Measurements from ENCODE around the gene MAP6. TPM values are rescaled to one million over a fixed set of nuclear protein-coding genes. Genes with fewer than 3 reads are reported as not detected.

The MAP6 gene
- total and polyA plus RNA-seq, 2 experiments from 2014 or later = 0.31 to 1.2 TPM

GRCh38 chr11:75632450-75632849 lies 36.4 kb downstream of the MAP6 start:
- H3K4me1 Mint-ChIP-seq = peaks cover 33% of the 10 kb centered on the region
- Histone ChIP-seq H3K4me3 (no peak overlapping the region), H3K79me2 (replicated peaks; ENCODE audit: insufficient read depth) (no peaks in the 10 kb centered on the region), H2AFZ (no peak overlapping the region), H4K20me1 (replicated peaks; ENCODE audit: insufficient read depth) (no peaks in the 10 kb centered on the region), H3K9me2 (ENCODE audit: insufficient read depth) (peaks cover 3% of the 10 kb centered on the region; the same call in 1 of the 2 replicates), H3K27me3 (ENCODE audit: insufficient read depth) (no peaks in the 10 kb centered on the region), H3K4me1 (ENCODE audit: insufficient read depth) (no peaks in the 10 kb centered on the region; the same call in 1 of the 2 replicates), H3K27ac (ENCODE audit: low read depth) (no peak overlapping the region), H3K4me2 (no peak overlapping the region), H3F3A (replicated peaks; ENCODE audit: low read depth) (no peaks in the 10 kb centered on the region), H3K36me3 (ENCODE audit: insufficient read depth) (no peaks in the 10 kb centered on the region)
- no peak overlapping the region for H3K27ac Mint-ChIP-seq
- DNase-seq (ENCODE audit: low spot score) (no peak), ATAC-seq (no peak)
- H3K36me3 Mint-ChIP-seq (ENCODE audit: low read depth) = no peaks in the 10 kb centered on the region
- no peak for TF ChIP-seq REST (IDR thresholded peaks at IDR 0.05; ENCODE audit: unreplicated experiment)
- peaks cover 4% of the 10 kb centered on the region for H3K27me3 Mint-ChIP-seq (ENCODE audit: insufficient read depth, low read depth, poor library complexity)
- H3K4me3 Mint-ChIP-seq = no peak overlapping the region
- H3K9me3 Mint-ChIP-seq = no peaks in the 10 kb centered on the region

DNA sequence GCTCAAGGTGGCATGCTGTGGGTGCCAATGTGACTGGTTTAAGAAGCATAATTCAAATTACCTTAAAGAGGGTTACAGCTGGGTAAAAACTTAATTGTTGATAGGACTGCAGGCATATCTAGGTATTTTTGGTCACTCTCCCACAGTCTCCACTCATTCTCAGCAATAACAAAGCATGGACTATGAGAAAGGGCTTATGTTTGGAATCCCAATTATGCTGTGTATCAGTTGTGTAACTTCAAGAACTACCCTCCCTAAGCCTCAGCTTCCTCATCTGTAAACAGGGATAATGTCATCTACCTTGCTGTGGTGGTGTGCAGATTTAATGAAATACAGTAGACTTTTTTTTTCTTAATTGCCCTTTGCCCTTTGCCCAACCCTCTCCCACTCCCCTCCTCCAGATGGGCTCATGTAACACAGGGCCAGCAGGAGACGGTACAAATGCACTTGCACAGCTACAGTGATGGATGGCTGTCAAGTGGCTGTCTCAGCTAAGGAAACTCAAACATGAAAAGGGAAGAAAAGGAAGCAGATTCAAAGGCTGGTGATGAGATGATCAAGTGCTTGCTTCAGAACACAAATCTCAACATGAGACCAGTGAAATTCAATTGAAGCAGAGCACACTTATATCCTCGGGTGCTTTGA lies 37.6 kb downstream of the MAP6 start:
- Mint-ChIP-seq H3K9me3 (no peaks in the 10 kb centered on the region), H3K27ac (no peak overlapping the region), H3K4me1 (peaks cover 31% of the 10 kb centered on the region), H3K27me3 (ENCODE audit: insufficient read depth, low read depth, poor library complexity) (peaks cover 4% of the 10 kb centered on the region), H3K36me3 (ENCODE audit: low read depth) (no peaks in the 10 kb centered on the region), H3K4me3 (no peak overlapping the region)
- Histone ChIP-seq H4K20me1 (replicated peaks; ENCODE audit: insufficient read depth) (no peaks in the 10 kb centered on the region), H2AFZ (no peak overlapping the region), H3K36me3 (ENCODE audit: insufficient read depth) (no peaks in the 10 kb centered on the region), H3K27me3 (ENCODE audit: insufficient read depth) (no peaks in the 10 kb centered on the region), H3K27ac (ENCODE audit: low read depth) (no peak overlapping the region), H3K4me2 (no peak overlapping the region), H3F3A (replicated peaks; ENCODE audit: low read depth) (no peaks in the 10 kb centered on the region), H3K4me1 (ENCODE audit: insufficient read depth) (no peaks in the 10 kb centered on the region; the same call in 1 of the 2 replicates), H3K9me2 (ENCODE audit: insufficient read depth) (peaks cover 3% of the 10 kb centered on the region; the same call in 1 of the 2 replicates), H3K4me3 (no peak overlapping the region), H3K79me2 (replicated peaks; ENCODE audit: insufficient read depth) (no peaks in the 10 kb centered on the region)
- no peak for ATAC-seq
- no peak for DNase-seq (ENCODE audit: low spot score)
- TF ChIP-seq ZNF331 (CRISPR knock-in tag; IDR thresholded peaks at IDR 0.05; ENCODE audit: low read depth) = no peak
- no peak for TF ChIP-seq CREB1 (CRISPR knock-in tag; IDR thresholded peaks at IDR 0.05; ENCODE audit: low read depth)
- no peak for TF ChIP-seq ZNF462 (CRISPR knock-in tag; IDR thresholded peaks at IDR 0.05)
- TF ChIP-seq, protein P1, sequence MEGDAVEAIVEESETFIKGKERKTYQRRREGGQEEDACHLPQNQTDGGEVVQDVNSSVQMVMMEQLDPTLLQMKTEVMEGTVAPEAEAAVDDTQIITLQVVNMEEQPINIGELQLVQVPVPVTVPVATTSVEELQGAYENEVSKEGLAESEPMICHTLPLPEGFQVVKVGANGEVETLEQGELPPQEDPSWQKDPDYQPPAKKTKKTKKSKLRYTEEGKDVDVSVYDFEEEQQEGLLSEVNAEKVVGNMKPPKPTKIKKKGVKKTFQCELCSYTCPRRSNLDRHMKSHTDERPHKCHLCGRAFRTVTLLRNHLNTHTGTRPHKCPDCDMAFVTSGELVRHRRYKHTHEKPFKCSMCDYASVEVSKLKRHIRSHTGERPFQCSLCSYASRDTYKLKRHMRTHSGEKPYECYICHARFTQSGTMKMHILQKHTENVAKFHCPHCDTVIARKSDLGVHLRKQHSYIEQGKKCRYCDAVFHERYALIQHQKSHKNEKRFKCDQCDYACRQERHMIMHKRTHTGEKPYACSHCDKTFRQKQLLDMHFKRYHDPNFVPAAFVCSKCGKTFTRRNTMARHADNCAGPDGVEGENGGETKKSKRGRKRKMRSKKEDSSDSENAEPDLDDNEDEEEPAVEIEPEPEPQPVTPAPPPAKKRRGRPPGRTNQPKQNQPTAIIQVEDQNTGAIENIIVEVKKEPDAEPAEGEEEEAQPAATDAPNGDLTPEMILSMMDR (conservative IDR thresholded peaks at IDR 0.05; ENCODE audit: low read depth in 2 of 2) = no peak
- TF ChIP-seq POLR2AphosphoS5 (IDR thresholded peaks at IDR 0.05; ENCODE audit: low read depth) = no peak
- TF ChIP-seq EZH2phosphoT487 (IDR thresholded peaks at IDR 0.05; ENCODE audit: unreplicated experiment) = no peak
- no peak for TF ChIP-seq EZH2 (IDR thresholded peaks at IDR 0.05; ENCODE audit: low read depth, unreplicated experiment)
